Common myeloid progenitor, CD34-positive (primary cell): ENCODE measurements around the gene FAM89B.
A peak's percentile ranks its signal among the peaks of the same experiment; 100 is the strongest.

Experiments
- CTCF ChIA-PET: fragments of 350-600 bp; sonication (Branson Sonifier 250); formaldehyde crosslinking; loops from one replicate; lab custom pipeline; 2021; ENCODE audit warnings: antibody characterized with exemption; lab: Charles Lee
- POLR2A ChIA-PET: fragments of 350-600 bp; sonication (Branson Sonifier 250); formaldehyde crosslinking; loops from one replicate; lab custom pipeline; 2021; ENCODE audit warnings: antibody characterized with exemption; lab: Charles Lee
- DNase-seq, 3 donors: peaks; one replicate each; pipeline versions ENCODE4 v3.0.0 to v3.0.0-alpha.2; 2013
- H3K27ac ChIP-seq, 2 experiments: 1 replicate in 1 of 2; 2 replicates in 1 of 2; pipeline ENCODE4 v1.7.0; 2013; ENCODE audit warnings: inconsistent platforms in 2 of 2, low read length in 2 of 2, mild to moderate bottlenecking in 2 of 2, low read depth in 1 of 2, moderate library complexity in 1 of 2; ENCODE audit not compliant: severe bottlenecking in 2 of 2, insufficient read depth in 1 of 2, poor library complexity in 1 of 2
- H3K27me3 ChIP-seq, 5 experiments: replicated peaks in 2 of 5; 1 replicate in 3 of 5; 2 replicates in 2 of 5; pipeline versions ENCODE4 v1.6.1 to v1.7.0; 2013; ENCODE audit warnings: low read length in 4 of 5, mild to moderate bottlenecking in 2 of 5, moderate library complexity in 2 of 5, inconsistent platforms in 1 of 5; ENCODE audit not compliant: insufficient read depth in 5 of 5, control insufficient read depth in 4 of 5
- H3K36me3 ChIP-seq, 4 experiments: 1 replicate in 2 of 4; 2 replicates in 2 of 4; pipeline versions ENCODE4 v1.6.1 to v1.7.0; 2013; ENCODE audit warnings: low read length in 3 of 4, control low read depth in 1 of 4, mild to moderate bottlenecking in 1 of 4; ENCODE audit not compliant: control insufficient read depth in 4 of 4, insufficient read depth in 4 of 4
- H3K4me1 ChIP-seq, 4 experiments: 1 replicate in 3 of 4; 2 replicates in 1 of 4; pipeline versions ENCODE4 v1.6.1 to v1.7.1; 2013; ENCODE audit warnings: low read length in 3 of 4, mild to moderate bottlenecking in 3 of 4, control low read depth in 1 of 4, inconsistent platforms in 1 of 4, moderate library complexity in 1 of 4; ENCODE audit not compliant: control insufficient read depth in 4 of 4, insufficient read depth in 4 of 4; ENCODE audit errors: control extremely low read depth in 1 of 4
- H3K4me3 ChIP-seq, 7 experiments: 1 replicate in 4 of 7; 2 replicates in 3 of 7; pipeline versions ENCODE4 v1.5.1 to v1.7.0; 2013; ENCODE audit warnings: mild to moderate bottlenecking in 7 of 7, low read length in 6 of 7, moderate library complexity in 6 of 7, inconsistent platforms in 2 of 7, low read depth in 2 of 7, control low read depth in 1 of 7; ENCODE audit not compliant: insufficient read depth in 4 of 7, control insufficient read depth in 1 of 7; ENCODE audit errors: extremely low read depth in 1 of 7
- H3K9me3 ChIP-seq, 5 experiments: 1 replicate in 4 of 5; 2 replicates in 1 of 5; pipeline versions ENCODE4 v1.6.1 to v1.7.1; 2013; ENCODE audit warnings: low read length in 4 of 5, mild to moderate bottlenecking in 2 of 5, inconsistent platforms in 1 of 5, low read depth in 1 of 5, moderate library complexity in 1 of 5; ENCODE audit not compliant: control insufficient read depth in 4 of 5, insufficient read depth in 2 of 5; ENCODE audit errors: control extremely low read depth in 1 of 5
- WGBS: methylation state at CpG from one replicate; pipeline ENCODE4 v1.1.5; 2013; ENCODE audit not compliant: insufficient coverage; 5-methylcytosine and 5-hydroxymethylcytosine counted together

FAM89B gene

DNA sequence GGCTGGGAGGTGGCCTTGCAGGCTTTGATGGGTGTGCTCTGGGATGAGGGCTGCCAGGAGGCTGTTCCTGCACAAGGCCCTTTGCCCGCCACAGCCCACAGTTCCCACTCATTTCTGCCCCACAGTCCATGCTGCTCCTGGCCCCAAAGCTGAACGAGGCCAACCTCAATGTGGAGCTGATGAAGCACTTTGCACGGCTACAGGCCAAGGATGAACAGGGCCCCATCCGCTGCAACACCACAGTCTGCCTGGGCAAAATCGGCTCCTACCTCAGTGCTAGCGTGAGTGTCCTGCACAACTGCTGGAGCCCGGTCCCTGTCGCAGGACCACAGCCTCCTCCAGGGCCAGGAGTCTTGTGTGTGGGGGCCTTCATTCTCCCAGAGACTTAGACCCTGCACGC lies 37.2 kb upstream of the FAM89B start:
- no peaks in the 10 kb centered on the region for H3K27me3 ChIP-seq
- no peaks in the 10 kb centered on the region for H3K9me3 ChIP-seq
- ChIA-PET CTCF (interaction anchor here (0.6 to 21.8 kb wide), 3 partner anchors 31 to 59 kb away, joined by 3 to 262 read pairs (median 239); partner anchors contain the start of genes EHBP1L1, FAM89B, LTBP3 and ZNRD2), POLR2A (no interaction called here)
- 100% methylated on average over 9 of the region's 9 CpGs for WGBS
- H3K4me1 ChIP-seq = peaks cover 0 to 7% (median 6%) of the 10 kb centered on the region in 4 experiments
- no peak for DNase-seq
- H3K27ac ChIP-seq = no peak overlapping the region
- peaks cover 2 to 72% (median 56%) of the 10 kb centered on the region in 4 experiments for H3K36me3 ChIP-seq
- no peak overlapping the region for H3K4me3 ChIP-seq

DNA sequence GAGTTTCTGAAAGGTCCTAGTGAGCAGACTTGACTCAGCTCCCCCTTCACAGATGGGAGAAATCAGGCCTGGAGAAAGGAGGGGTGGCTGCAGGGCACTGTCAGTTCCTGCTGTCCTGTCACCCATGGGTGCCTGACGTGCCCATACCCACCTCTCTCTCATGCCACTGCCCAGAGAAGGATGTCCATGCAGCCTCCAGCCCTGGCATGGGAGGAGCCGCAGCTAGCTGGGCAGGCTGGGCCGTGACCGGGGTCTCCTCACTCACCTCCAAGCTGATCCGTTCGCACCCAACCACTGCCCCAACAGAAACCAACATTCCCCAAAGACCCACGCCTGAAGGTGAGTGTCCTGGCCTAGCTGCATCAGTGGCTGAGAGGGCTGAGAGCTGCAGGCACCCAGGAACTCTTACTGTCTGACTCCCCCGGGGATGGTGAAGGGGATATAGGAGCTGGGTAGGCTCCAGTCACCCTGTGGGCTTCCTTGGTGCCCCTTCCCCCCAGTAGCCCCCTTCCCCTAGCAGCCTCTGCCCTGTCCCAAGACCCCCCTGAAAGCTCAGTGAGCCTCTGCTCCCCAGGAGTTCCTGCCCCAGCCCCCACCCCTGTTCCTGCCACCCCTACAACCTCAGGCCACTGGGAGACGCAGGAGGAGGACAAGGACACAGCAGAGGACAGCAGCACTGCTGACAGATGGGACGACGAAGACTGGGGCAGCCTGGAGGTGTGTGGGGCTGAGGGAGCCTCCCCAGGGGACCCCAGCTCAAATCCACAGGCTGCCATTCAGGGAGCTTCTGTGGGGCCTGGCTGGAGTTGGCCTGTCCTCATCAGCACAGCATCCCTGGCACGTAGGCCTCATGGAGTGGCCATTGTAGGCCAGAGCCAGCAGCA lies 35.7 kb upstream of the FAM89B start:
- POLR2A ChIA-PET = no interaction called here
- H3K36me3 ChIP-seq = peaks cover 2 to 57% (median 42%) of the 10 kb centered on the region in 4 experiments
- no peak overlapping the region for H3K4me3 ChIP-seq
- CTCF ChIA-PET = interaction anchor here (1.5 to 21.8 kb wide), 6 partner anchors 9 to 58 kb away, joined by 3 to 262 read pairs (median 54); partner anchors contain the start of genes EHBP1L1, FAM89B, KCNK7 and LTBP3
- H3K27ac ChIP-seq = no peak overlapping the region
- no peaks in the 10 kb centered on the region for H3K27me3 ChIP-seq
- WGBS = 98% methylated on average over 8 of the region's 12 CpGs
- peaks cover 3 to 22% (median 20%) of the 10 kb centered on the region in 4 experiments for H3K4me1 ChIP-seq
- H3K9me3 ChIP-seq = no peaks in the 10 kb centered on the region
- no peak for DNase-seq

GRCh38 chr11:65537296-65537597 lies 35.1 kb upstream of the FAM89B start:
- CTCF ChIA-PET = interaction anchor here (1.0 to 21.8 kb wide), 7 partner anchors 7 to 58 kb away, joined by 3 to 262 read pairs (median 19); partner anchors contain the start of genes EHBP1L1, FAM89B, KCNK7 and LTBP3
- POLR2A ChIA-PET = no interaction called here
- peaks cover 2 to 53% (median 38%) of the 10 kb centered on the region in 4 experiments for H3K36me3 ChIP-seq
- no peak overlapping the region for H3K27ac ChIP-seq
- H3K4me3 ChIP-seq = no peak overlapping the region
- no peaks in the 10 kb centered on the region for H3K27me3 ChIP-seq
- DNase-seq = no peak
- no peaks in the 10 kb centered on the region for H3K9me3 ChIP-seq
- no CpG with 5 or more reads among the region's 2 CpGs for WGBS
- peaks cover 3 to 27% (median 24%) of the 10 kb centered on the region in 4 experiments for H3K4me1 ChIP-seq

DNA sequence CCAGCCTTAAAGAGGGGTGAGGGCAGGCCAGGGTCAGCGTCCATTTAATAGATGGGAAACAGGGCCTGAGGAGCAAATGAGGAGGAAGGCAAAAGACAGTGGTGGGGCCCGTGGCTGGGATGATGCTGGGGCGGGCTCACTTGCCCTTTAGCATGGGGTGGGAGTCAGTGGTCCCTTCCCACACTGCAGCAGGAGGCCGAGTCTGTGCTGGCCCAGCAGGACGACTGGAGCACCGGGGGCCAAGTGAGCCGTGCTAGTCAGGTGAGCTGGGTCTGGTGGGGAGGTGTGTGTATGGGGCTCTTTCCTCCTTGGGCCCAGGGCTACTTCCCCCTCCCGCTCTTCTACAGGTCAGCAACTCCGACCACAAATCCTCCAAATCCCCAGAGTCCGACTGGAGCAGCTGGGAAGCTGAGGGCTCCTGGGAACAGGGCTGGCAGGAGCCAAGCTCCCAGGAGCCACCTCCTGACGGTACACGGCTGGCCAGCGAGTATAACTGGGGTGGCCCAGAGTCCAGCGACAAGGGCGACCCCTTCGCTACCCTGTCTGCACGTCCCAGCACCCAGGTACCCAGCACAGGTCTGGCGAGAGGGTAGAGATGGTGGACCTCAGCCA lies 34.6 kb upstream of the FAM89B start:
- POLR2A ChIA-PET = no interaction called here
- WGBS = 95% methylated on average over 12 of the region's 18 CpGs
- Histone ChIP-seq H3K9me3 (no peaks in the 10 kb centered on the region), H3K27me3 (no peaks in the 10 kb centered on the region), H3K4me1 (peaks cover 3 to 27% (median 24%) of the 10 kb centered on the region in 4 experiments), H3K4me3 (no peak overlapping the region), H3K36me3 (peaks cover 2 to 49% (median 36%) of the 10 kb centered on the region in 4 experiments), H3K27ac (no peak overlapping the region)
- CTCF ChIA-PET = interaction anchor here (1.0 to 21.8 kb wide), 7 partner anchors 8 to 57 kb away, joined by 3 to 262 read pairs (median 19); partner anchors contain the start of genes EHBP1L1, FAM89B, KCNK7 and LTBP3
- no peak for DNase-seq

- ChIA-PET POLR2A (no interaction called here), CTCF (interaction anchor here (1.0 to 21.8 kb wide), 6 partner anchors 8 to 56 kb away, joined by 3 to 262 read pairs (median 54); partner anchors contain the start of genes EHBP1L1, FAM89B, KCNK7 and LTBP3)
- Histone ChIP-seq H3K27ac (no peak overlapping the region), H3K4me3 (no peak overlapping the region), H3K36me3 (peaks cover 2 to 47% (median 33%) of the 10 kb centered on the region in 4 experiments), H3K27me3 (no peaks in the 10 kb centered on the region), H3K4me1 (peaks cover 3 to 27% (median 24%) of the 10 kb centered on the region in 4 experiments), H3K9me3 (no peaks in the 10 kb centered on the region)
- DNase-seq = no peak
- 96% methylated on average over 38 of the region's 43 CpGs for WGBS
Observed at GRCh38 chr11:65538232-65538914, 34.0 kb upstream of the FAM89B start.

DNA sequence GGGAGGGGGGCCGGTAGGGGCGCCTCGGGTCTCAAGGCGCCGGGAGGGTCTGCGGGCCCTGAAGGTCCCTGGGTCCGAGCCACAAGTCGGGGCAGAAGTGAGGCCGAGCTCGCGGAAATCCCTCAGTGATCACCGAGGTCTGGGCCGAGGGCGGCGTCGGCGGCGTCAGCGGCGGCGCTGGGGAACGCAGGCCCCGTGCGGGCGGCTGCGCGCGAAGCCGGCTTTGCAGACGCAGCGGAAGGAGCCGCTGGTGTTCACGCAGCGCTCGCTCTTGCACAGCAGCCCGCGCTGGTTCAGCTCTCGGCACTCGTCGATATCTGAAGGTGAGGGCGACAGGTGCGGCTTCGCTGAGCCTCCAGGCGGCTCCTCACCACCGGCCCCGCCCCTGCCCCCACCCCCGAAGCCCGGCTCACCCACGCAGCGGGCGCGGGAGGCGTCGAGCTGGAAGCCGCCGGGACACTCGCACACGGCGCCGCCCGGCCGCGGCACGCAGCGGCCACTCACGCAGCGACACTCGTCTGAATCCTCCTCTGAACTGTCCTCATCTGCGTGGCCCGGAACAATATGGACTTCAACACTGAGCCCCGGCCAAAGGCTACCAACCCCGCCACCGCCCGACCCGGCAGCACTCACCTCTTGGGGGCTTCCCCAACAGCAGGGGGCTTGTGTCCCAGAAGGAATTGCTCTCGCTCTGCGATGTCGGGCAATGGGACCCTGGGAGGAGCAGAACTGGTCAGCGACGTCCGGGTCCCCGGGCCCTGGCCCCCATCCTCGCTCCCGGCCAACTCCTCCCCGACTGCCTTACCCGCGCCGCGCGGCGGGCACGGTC lies 33.2 kb upstream of the FAM89B start:
- 95% methylated on average over 76 of the region's 92 CpGs for WGBS
- peak overlapping the region in 4 of 7 experiments; percentile 72 to 87 (median 76) for H3K4me3 ChIP-seq

More for the DNA sequence above, 33.2 kb upstream of the FAM89B start:
- CTCF ChIA-PET = interaction anchor here (2.1 to 21.8 kb wide), 9 partner anchors 9 to 73 kb away, joined by 6 to 262 read pairs (median 24); partner anchors contain the start of genes EHBP1L1, FAM89B, KCNK7 and LTBP3
- POLR2A ChIA-PET = interaction anchor here (0.7 to 2.3 kb wide), 4 partner anchors 13 to 36 kb away, joined by 3 to 13 read pairs (median 6); partner anchors contain the start of genes EHBP1L1 and ZNRD2
- no peak for DNase-seq
- no peaks in the 10 kb centered on the region for H3K27me3 ChIP-seq
- peaks cover 3 to 27% (median 24%) of the 10 kb centered on the region in 4 experiments for H3K4me1 ChIP-seq
- H3K36me3 ChIP-seq = peaks cover 2 to 49% (median 33%) of the 10 kb centered on the region in 4 experiments
- no peak overlapping the region for H3K27ac ChIP-seq
- H3K9me3 ChIP-seq = no peaks in the 10 kb centered on the region
